H1 (cell line): ENCODE measurements around the gene THUMPD2. TPM values are rescaled to one million over a fixed set of nuclear protein-coding genes. Genes with fewer than 3 reads are reported as not detected.

Source experiments
- CTCF ChIA-PET: fragments of 300-600 bp; sonication (Branson Sonifier 250); formaldehyde crosslinking; loops from one replicate; lab custom pipeline; 2021; ENCODE audit not compliant: partially characterized antibody; lab: Charles Lee
- POLR2A ChIA-PET: fragments of 300-600 bp; sonication (Branson Sonifier 250); formaldehyde crosslinking; loops from one replicate; lab custom pipeline; 2021; ENCODE audit warnings: inconsistent platforms; ENCODE audit not compliant: partially characterized antibody; lab: Charles Lee
- DNase-seq, 2 experiments: peaks; one replicate each; pipeline versions ENCODE4 v3.0.0 to v3.0.0-alpha.2; 2010 to 2022; ENCODE audit warnings: low spot score in 2 of 2, low read depth in 1 of 2, mixed read lengths in 1 of 2
- FAIRE-seq: peaks from 2 replicates; lab custom pipeline; 2011; peaks lifted over from hg19 to GRCh38; lab: Jason Lieb, UNC
- H2AFZ ChIP-seq: 2 replicates; pipeline ENCODE4 v1.8.1; 2012; ENCODE audit warnings: low read length, inconsistent platforms
- H2AK5ac ChIP-seq: 2 replicates; pipeline ENCODE4 v1.6.1; 2013; ENCODE audit warnings: low read depth, low read length
- H2BK120ac ChIP-seq: replicated peaks from 2 replicates; pipeline ENCODE3; 2013; ENCODE audit warnings: low read depth, low read length, inconsistent platforms
- H2BK12ac ChIP-seq: 2 replicates; pipeline ENCODE4 v1.6.1; 2013; ENCODE audit warnings: low read depth, low read length
- H2BK15ac ChIP-seq: 2 replicates; pipeline ENCODE4 v1.6.1; 2013; ENCODE audit warnings: low read length
- H2BK20ac ChIP-seq: 2 replicates; pipeline ENCODE4 v1.6.1; 2013; ENCODE audit warnings: low read length
- H2BK5ac ChIP-seq: 2 replicates; pipeline ENCODE4 v1.6.1; 2013; ENCODE audit warnings: low read depth, low read length
- H3K14ac ChIP-seq: 2 replicates; pipeline ENCODE4 v1.6.1; 2013; ENCODE audit warnings: inconsistent platforms; ENCODE audit not compliant: insufficient read length
- H3K18ac ChIP-seq: 2 replicates; pipeline ENCODE4 v1.6.1; 2013; ENCODE audit warnings: low read length; ENCODE audit errors: extremely low read depth
- H3K23ac ChIP-seq: 2 replicates; pipeline ENCODE4 v1.6.1; 2013; ENCODE audit warnings: inconsistent platforms; ENCODE audit not compliant: insufficient read length
- H3K23me2 ChIP-seq: 2 replicates; pipeline ENCODE4 v1.6.1; 2013; ENCODE audit warnings: low read depth, low read length
- H3K27ac ChIP-seq: 2 replicates; pipeline ENCODE4 v1.6.1; 2011; ENCODE audit warnings: low read depth, low read length, inconsistent platforms
- H3K27me3 ChIP-seq, 4 experiments: replicated peaks in 1 of 4; 1 replicate in 1 of 4; 2 replicates in 3 of 4; pipeline versions ENCODE4 v1.6.1 to v1.8.1; 2011 to 2013; ENCODE audit warnings: low read length in 3 of 4, mild to moderate bottlenecking in 3 of 4, inconsistent platforms in 2 of 4, mixed read lengths in 2 of 4, moderate library complexity in 1 of 4; ENCODE audit not compliant: control insufficient read depth in 3 of 4, insufficient read depth in 3 of 4; ENCODE audit errors: extremely low read depth in 1 of 4
- H3K36me3 ChIP-seq, 4 experiments: 2 replicates each; pipeline versions ENCODE4 v1.6.1 to v1.8.1; 2011 to 2013; ENCODE audit warnings: mild to moderate bottlenecking in 4 of 4, low read length in 3 of 4, moderate library complexity in 2 of 4, control low read depth in 1 of 4, inconsistent platforms in 1 of 4; ENCODE audit not compliant: insufficient read depth in 4 of 4, control insufficient read depth in 2 of 4
- H3K4ac ChIP-seq: replicated peaks from 2 replicates; pipeline ENCODE3; 2013; ENCODE audit warnings: low read length, low read depth, mixed read lengths, inconsistent platforms; ENCODE audit not compliant: insufficient read length
- H3K4me1 ChIP-seq, 4 experiments: replicated peaks in 1 of 4; 1 replicate in 1 of 4; 2 replicates in 3 of 4; pipeline versions ENCODE4 v1.6.1 to v1.8.1; 2011 to 2013; ENCODE audit warnings: low read length in 3 of 4, inconsistent platforms in 2 of 4, mixed read lengths in 1 of 4; ENCODE audit not compliant: insufficient read depth in 4 of 4, control insufficient read depth in 3 of 4
- H3K4me2 ChIP-seq, 2 experiments: 2 replicates each; pipeline versions ENCODE4 v1.6.1 to v1.8.1; 2011 to 2013; ENCODE audit warnings: low read depth in 2 of 2, low read length in 2 of 2, control low read depth in 1 of 2, inconsistent platforms in 1 of 2, mild to moderate bottlenecking in 1 of 2; ENCODE audit not compliant: insufficient read depth in 1 of 2
- H3K4me3 ChIP-seq, 4 experiments: fragments of 200-600, 300-600 bp in 1 of 4; sonication (generic), shearing (Covaris generic), sonication (Bioruptor Twin) in 1 of 4; 2 replicates each; pipeline versions ENCODE4 v1.5.1 to v1.8.1; 2011 to 2016; ENCODE audit warnings: low read length in 4 of 4, low read depth in 3 of 4, control low read depth in 2 of 4, inconsistent platforms in 2 of 4, mild to moderate bottlenecking in 2 of 4, mixed read lengths in 1 of 4, moderate library complexity in 1 of 4; ENCODE audit not compliant: insufficient read depth in 2 of 4; ENCODE audit errors: extremely low read depth in 1 of 4
- H3K56ac ChIP-seq: replicated peaks from 2 replicates; pipeline ENCODE3; 2013; ENCODE audit warnings: low read depth, mild to moderate bottlenecking, mixed read lengths, low read length, inconsistent platforms; ENCODE audit not compliant: insufficient read length
- H3K79me1 ChIP-seq: 2 replicates; pipeline ENCODE4 v1.6.1; 2013; ENCODE audit warnings: low read depth, low read length, control low read depth
- H3K79me2 ChIP-seq, 2 experiments: 2 replicates each; pipeline versions ENCODE4 v1.6.1 to v1.8.1; 2012 to 2013; ENCODE audit warnings: low read length in 2 of 2, mild to moderate bottlenecking in 2 of 2, inconsistent platforms in 1 of 2; ENCODE audit not compliant: insufficient read depth in 2 of 2, control insufficient read depth in 1 of 2
- H3K9ac ChIP-seq, 4 experiments: replicated peaks in 1 of 4; 1 replicate in 1 of 4; 2 replicates in 3 of 4; pipeline versions ENCODE4 v1.6.1 to v1.8.1; 2011 to 2013; ENCODE audit warnings: low read depth in 3 of 4, low read length in 3 of 4, control low read depth in 2 of 4, mild to moderate bottlenecking in 2 of 4, moderate library complexity in 2 of 4, inconsistent platforms in 1 of 4; ENCODE audit errors: extremely low read depth in 1 of 4
- H3K9me3 ChIP-seq, 2 experiments: 2 replicates each; pipeline versions ENCODE4 v1.6.1 to v1.8.1; 2012 to 2013; ENCODE audit warnings: mild to moderate bottlenecking in 2 of 2, moderate library complexity in 2 of 2, control low read depth in 1 of 2, inconsistent platforms in 1 of 2, low read depth in 1 of 2, low read length in 1 of 2, mixed read lengths in 1 of 2; ENCODE audit not compliant: insufficient read depth in 2 of 2
- H4K20me1 ChIP-seq, 2 experiments: replicated peaks in 1 of 2; 2 replicates each; pipeline versions ENCODE3 to v1.8.1; 2011 to 2013; ENCODE audit warnings: inconsistent platforms in 2 of 2, low read length in 2 of 2, mild to moderate bottlenecking in 1 of 2; ENCODE audit not compliant: insufficient read depth in 2 of 2, control insufficient read depth in 1 of 2
- H4K5ac ChIP-seq: 2 replicates; pipeline ENCODE4 v1.6.1; 2013; ENCODE audit warnings: low read length, low read depth, mixed read lengths, inconsistent platforms; ENCODE audit not compliant: insufficient read length
- H4K8ac ChIP-seq: 2 replicates; pipeline ENCODE4 v1.8.0; 2013; ENCODE audit warnings: mild to moderate bottlenecking, moderate library complexity, low read length, inconsistent platforms; ENCODE audit not compliant: insufficient read depth; ENCODE audit errors: extremely low read depth
- H4K91ac ChIP-seq: replicated peaks from 2 replicates; pipeline ENCODE3; 2013; ENCODE audit warnings: low read length, mixed read lengths, inconsistent platforms; ENCODE audit not compliant: insufficient read length
- EGR1 ChIP-seq: IDR thresholded peaks from 2 replicates; pipeline ENCODE4 v1.6.1; 2011; ENCODE audit warnings: low read depth, low read length, borderline replicate concordance
- KDM4A ChIP-seq: IDR thresholded peaks from one replicate; pipeline ENCODE4 v1.7.1; 2012; ENCODE audit warnings: low read depth, mild to moderate bottlenecking, moderate library complexity, low read length, inconsistent platforms; ENCODE audit not compliant: severe bottlenecking
- WGBS, 2 experiments: shearing (Covaris generic) in 1 of 2; methylation state at CpG; one replicate each; pipeline versions ENCODE4 v1.1.6 to v1.1.7; 2013 to 2015; ENCODE audit warnings: low lambda C conversion rate in 2 of 2, mixed read lengths in 2 of 2, inconsistent platforms in 1 of 2, low coverage in 1 of 2, missing lambda C conversion rate in 1 of 2; ENCODE audit not compliant: insufficient replicate concordance in 2 of 2, insufficient coverage in 1 of 2, insufficient read length in 1 of 2; ENCODE audit errors: extremely low coverage in 1 of 2, missing lambda C conversion rate in 1 of 2; 5-methylcytosine and 5-hydroxymethylcytosine counted together
- polyA plus RNA-seq, 7 experiments: library from polyadenylated mRNA; depleted of rRNA in 3 of 7; stranded (reverse) in 5 of 7; unstranded in 2 of 7; fragments of >200 nt in 5 of 7; fragments of 200-250 nt in 2 of 7; gene quantifications; 1 replicate in 5 of 7; 2 replicates in 1 of 7; 4 replicates in 1 of 7; pipeline versions ENCODE4 v1.2.1 to v1.2.3, GENCODE V29; 2011 to 2013; ENCODE audit warnings: missing spikeins in 2 of 7, mixed read lengths in 2 of 7
- total RNA-seq: library from RNA; stranded (reverse); fragmentation: NEBNext Ultra II Directional; extraction: Animal tissue kit (Norgen Biotek cat#: 25700); gene quantifications from 2 replicates; pipeline ENCODE4 v1.2.1, GENCODE V29; 2021

THUMPD2 gene
- total and polyA plus RNA-seq, 2 of the 8 experiments (the other 6 are each of a cell fraction or from before 2014, with no cell fraction given): 8.6 to 17.0 TPM

- ChIA-PET CTCF (no interaction called here), POLR2A (no interaction called here)
- Histone ChIP-seq H4K91ac (no peak overlapping the region), H4K5ac (no peak overlapping the region), H3K23ac (no peak overlapping the region), H2BK12ac (no peak overlapping the region), H3K18ac (no peak overlapping the region), H3K27ac (no peak overlapping the region), H3K4me3 (no peak overlapping the region), H2BK120ac (no peak overlapping the region), H3K4me2 (no peak overlapping the region), H3K27me3 (no peaks in the 10 kb centered on the region), H3K9ac (no peak overlapping the region), H3K56ac (no peak overlapping the region), H2BK20ac (no peak overlapping the region), H2AFZ (no peak overlapping the region), H3K4ac (no peak overlapping the region), H3K9me3 (peaks cover 3 to 11% of the 10 kb centered on the region in 2 experiments; a peak in 2 of 4 replicates), H4K20me1 (no peaks in the 10 kb centered on the region), H4K8ac (no peak overlapping the region), H3K79me2 (no peaks in the 10 kb centered on the region), H3K23me2 (no peaks in the 10 kb centered on the region), H2BK5ac (no peak overlapping the region), H3K79me1 (no peaks in the 10 kb centered on the region), H3K36me3 (no peaks in the 10 kb centered on the region), H3K14ac (no peak overlapping the region), H3K4me1 (no peaks in the 10 kb centered on the region), H2BK15ac (no peak overlapping the region), H2AK5ac (no peak overlapping the region)
- DNase-seq (no peak), FAIRE-seq (no peak)
- WGBS, 2 experiments: 94% methylated on average over 1 of the region's 1 CpG; no CpG with 5 or more reads in 1 of the 2 experiments
- no peak for TF ChIP-seq EGR1
- no peak for TF ChIP-seq KDM4A
Observed at GRCh38 chr2:39803839-39804238, 24.8 kb upstream of the THUMPD2 start.
